ENCODE measurements around the gene EBPL.
"Not testable (repeated sequence)": the region's sequence is repeated elsewhere in the genome, so short reads cannot be mapped to it uniquely, and the experiment has no call there.

The EBPL gene

GRCh38 chr13:49612042-49612441 is 79.2 kb downstream of the EBPL start:
- not testable (repeated sequence) for H2BK5ac ChIP-seq (ENCODE audit: low read depth, low read length, poor library complexity); H3K36me3 ChIP-seq (ENCODE audit: control insufficient read depth in 1 of 2, insufficient read depth in 2 of 2, low read length in 2 of 2); H3K23ac ChIP-seq (ENCODE audit: low read length); DNase-seq; H3K18ac ChIP-seq (ENCODE audit: low read length); H3K79me2 ChIP-seq (ENCODE audit: control insufficient read depth, insufficient read depth, low read length, poor library complexity); H3K4me2 ChIP-seq (ENCODE audit: low read length); H2AFZ ChIP-seq (ENCODE audit: insufficient read depth, low read length, poor library complexity); H3K9ac ChIP-seq (ENCODE audit: low read length); H3K4me1 ChIP-seq (ENCODE audit: control insufficient read depth in 1 of 2, insufficient read depth in 2 of 2, low read length in 2 of 2); H3K4me3 ChIP-seq (ENCODE audit: low read depth, low read length); H3K27me3 ChIP-seq (ENCODE audit: insufficient read depth, low read length); H4K91ac ChIP-seq (ENCODE audit: low read depth, low read length); H2AK5ac ChIP-seq (ENCODE audit: low read length); H2BK120ac ChIP-seq (ENCODE audit: insufficient read depth, low read length, poor library complexity); H2BK12ac ChIP-seq (ENCODE audit: low read length); H3K4ac ChIP-seq (ENCODE audit: low read depth, low read length); H4K8ac ChIP-seq (ENCODE audit: low read depth, low read length); H4K12ac ChIP-seq (ENCODE audit: low read depth, low read length); H3K79me1 ChIP-seq (ENCODE audit: low read length); H3K9me3 ChIP-seq (ENCODE audit: insufficient read depth, low read depth, low read length); H3K14ac ChIP-seq (ENCODE audit: low read length); H3K27ac ChIP-seq (ENCODE audit: low read depth, low read length)
- WGBS (ENCODE audit: extremely low coverage, insufficient coverage, insufficient read length), result no CpG with 5 or more reads among the region's 3 CpGs
